ENCODE measurements around the gene TTI1.
A peak's percentile ranks its signal among the peaks of the same experiment; 100 is the strongest.

TTI1 gene

GRCh38 chr20:37944456-37944981 is 88.7 kb downstream of the TTI1 start:
- TF ChIP-seq, protein P1, sequence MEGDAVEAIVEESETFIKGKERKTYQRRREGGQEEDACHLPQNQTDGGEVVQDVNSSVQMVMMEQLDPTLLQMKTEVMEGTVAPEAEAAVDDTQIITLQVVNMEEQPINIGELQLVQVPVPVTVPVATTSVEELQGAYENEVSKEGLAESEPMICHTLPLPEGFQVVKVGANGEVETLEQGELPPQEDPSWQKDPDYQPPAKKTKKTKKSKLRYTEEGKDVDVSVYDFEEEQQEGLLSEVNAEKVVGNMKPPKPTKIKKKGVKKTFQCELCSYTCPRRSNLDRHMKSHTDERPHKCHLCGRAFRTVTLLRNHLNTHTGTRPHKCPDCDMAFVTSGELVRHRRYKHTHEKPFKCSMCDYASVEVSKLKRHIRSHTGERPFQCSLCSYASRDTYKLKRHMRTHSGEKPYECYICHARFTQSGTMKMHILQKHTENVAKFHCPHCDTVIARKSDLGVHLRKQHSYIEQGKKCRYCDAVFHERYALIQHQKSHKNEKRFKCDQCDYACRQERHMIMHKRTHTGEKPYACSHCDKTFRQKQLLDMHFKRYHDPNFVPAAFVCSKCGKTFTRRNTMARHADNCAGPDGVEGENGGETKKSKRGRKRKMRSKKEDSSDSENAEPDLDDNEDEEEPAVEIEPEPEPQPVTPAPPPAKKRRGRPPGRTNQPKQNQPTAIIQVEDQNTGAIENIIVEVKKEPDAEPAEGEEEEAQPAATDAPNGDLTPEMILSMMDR (IDR thresholded peaks at IDR 0.05; ENCODE audit: borderline replicate concordance, control extremely low read depth, extremely low read depth, insufficient read depth, missing control alignments), result no peak
- in situ Hi-C loops (cut with MboI; ENCODE audit: low sequenced_read_pairs, unreplicated experiment), result no loop called here
- DNase-seq (ENCODE audit: low spot score), result peak; percentile 27

- TF ChIP-seq, protein P1 (IDR thresholded peaks at IDR 0.05; ENCODE audit: borderline replicate concordance, control extremely low read depth, extremely low read depth, insufficient read depth, missing control alignments), result no peak
- peak; percentile 23 for DNase-seq (ENCODE audit: low spot score)
- in situ Hi-C loops (cut with MboI; ENCODE audit: low sequenced_read_pairs, unreplicated experiment), result no loop called here
Observed at GRCh38 chr20:37943501-37944455, 89.5 kb downstream of the TTI1 start.

- DNase-seq (ENCODE audit: low spot score), result no peak
- in situ Hi-C loops (cut with MboI; ENCODE audit: low sequenced_read_pairs, unreplicated experiment), result no loop called here
- TF ChIP-seq, protein P1 (IDR thresholded peaks at IDR 0.05; ENCODE audit: borderline replicate concordance, control extremely low read depth, extremely low read depth, insufficient read depth, missing control alignments), result no peak
Observed at GRCh38 chr20:37943033-37943432, 90.2 kb downstream of the TTI1 start.

DNA sequence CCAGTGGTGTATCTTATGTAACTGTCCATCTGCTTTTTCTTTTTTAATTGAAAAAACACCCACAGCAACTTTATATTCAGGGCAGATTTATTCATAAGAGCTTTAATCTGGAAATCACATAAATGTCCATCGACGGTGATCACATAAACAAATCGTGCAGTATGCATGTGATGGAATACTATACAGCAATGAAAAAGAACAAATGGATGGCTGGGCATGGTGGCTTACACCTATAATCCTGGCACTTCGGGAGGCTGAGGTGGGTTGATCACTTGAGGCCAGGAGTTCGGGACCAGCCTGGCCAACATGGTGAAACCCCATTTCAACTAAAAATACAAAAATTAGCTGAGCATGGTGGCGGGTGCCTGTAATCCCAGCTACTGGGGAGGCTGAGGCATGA is 91.3 kb downstream of the TTI1 start:
- in situ Hi-C loops (cut with MboI; ENCODE audit: low sequenced_read_pairs, unreplicated experiment), result no loop called here
- DNase-seq (ENCODE audit: low spot score), result no peak
- TF ChIP-seq, protein P1 (IDR thresholded peaks at IDR 0.05; ENCODE audit: borderline replicate concordance, control extremely low read depth, extremely low read depth, insufficient read depth, missing control alignments), result no peak

DNA sequence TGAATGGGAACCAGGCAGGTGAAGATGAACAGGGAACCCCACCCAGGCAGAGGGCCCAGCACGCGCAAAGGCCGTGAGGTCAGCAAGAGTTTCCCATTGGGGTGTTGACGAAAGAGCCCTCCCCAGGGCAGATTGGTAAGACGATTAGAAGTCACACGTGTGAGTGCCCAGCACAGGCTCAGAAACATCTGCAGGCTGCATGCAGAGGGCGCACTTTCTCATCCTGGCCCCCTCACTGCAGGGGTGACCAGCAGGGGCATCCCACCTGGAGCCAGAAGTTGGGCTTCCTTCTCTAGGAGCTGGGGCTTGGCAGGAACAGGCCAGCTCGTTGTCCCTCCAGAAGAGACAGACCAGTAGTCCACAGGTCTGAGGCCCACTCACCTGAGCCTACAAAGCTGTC is 91.9 kb downstream of the TTI1 start:
- DNase-seq (ENCODE audit: low spot score), result peak; percentile 41
- TF ChIP-seq, protein P1 (IDR thresholded peaks at IDR 0.05; ENCODE audit: borderline replicate concordance, control extremely low read depth, extremely low read depth, insufficient read depth, missing control alignments), result peak; percentile 7
- in situ Hi-C loops (cut with MboI; ENCODE audit: low sequenced_read_pairs, unreplicated experiment), result no loop called here

DNA sequence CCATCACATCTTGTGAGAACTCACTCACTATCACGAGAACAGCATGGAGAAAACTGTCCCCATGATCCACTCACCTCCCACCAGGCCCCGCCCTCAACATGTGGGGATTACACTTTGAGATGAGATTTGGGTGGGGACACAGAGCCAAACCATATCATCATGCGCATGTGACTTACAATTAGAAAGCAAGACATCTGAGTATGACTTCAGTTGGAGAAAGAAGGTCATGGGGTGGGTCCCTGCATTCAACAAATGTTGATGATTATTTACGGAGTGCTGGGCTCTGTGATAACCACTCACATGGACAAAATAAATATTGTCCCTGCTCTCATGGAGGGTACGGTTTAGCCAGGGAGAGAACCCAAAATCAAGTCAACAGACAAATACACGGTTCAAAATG is 92.4 kb downstream of the TTI1 start:
- in situ Hi-C loops (cut with MboI; ENCODE audit: low sequenced_read_pairs, unreplicated experiment), result no loop called here
- no peak for DNase-seq (ENCODE audit: low spot score)
- TF ChIP-seq, protein P1 (IDR thresholded peaks at IDR 0.05; ENCODE audit: borderline replicate concordance, control extremely low read depth, extremely low read depth, insufficient read depth, missing control alignments), result no peak

Data from GM13976 (cell line).